Endothelial cell of umbilical vein (primary cell): ENCODE data around the gene PHF2. TPM values are rescaled to one million over a fixed set of nuclear protein-coding genes. Genes with fewer than 3 reads are reported as not detected.

Experiments
- BruUV-seq: library from RNA; stranded (reverse); fragments of 400-500 nt; replicated peaks from 2 replicates; lab custom pipeline; 2021; lab: Mats Ljungman, UMichigan
- CTCF ChIA-PET: fragments of 300-600, 350-600 bp; sonication (Branson Sonifier 250); formaldehyde crosslinking; loops from one replicate; lab custom pipeline; 2021; ENCODE audit warnings: antibody characterized with exemption, inconsistent platforms; lab: Charles Lee
- POLR2A ChIA-PET: fragments of 300-600, 350-600 bp; sonication (Branson Sonifier 250); formaldehyde crosslinking; loops from one replicate; lab custom pipeline; 2021; ENCODE audit warnings: antibody characterized with exemption, inconsistent platforms; lab: Charles Lee
- DNase-seq: peaks from one replicate; pipeline ENCODE4 v3.0.0-alpha.2; 2011; ENCODE audit warnings: low read depth, low spot score
- FAIRE-seq: peaks from 2 replicates; lab custom pipeline; 2011; peaks lifted over from hg19 to GRCh38; lab: Jason Lieb, UNC
- H2AFZ ChIP-seq: 2 replicates; pipeline ENCODE4 v1.6.0; 2012; ENCODE audit warnings: low read depth, low read length, control low read depth, inconsistent platforms
- H3K27ac ChIP-seq: 2 replicates; pipeline ENCODE4 v1.5.1; 2011; ENCODE audit warnings: low read depth, mild to moderate bottlenecking, control low read depth, low read length, moderate library complexity; ENCODE audit not compliant: insufficient read depth
- H3K27me3 ChIP-seq, 2 experiments: 2 replicates each; pipeline versions ENCODE4 v1.6.0 to v1.6.1; 2011; ENCODE audit warnings: low read length in 2 of 2, mixed read lengths in 1 of 2; ENCODE audit not compliant: control insufficient read depth in 2 of 2, insufficient read depth in 2 of 2
- H3K36me3 ChIP-seq, 2 experiments: 2 replicates in 1 of 2; 3 replicates in 1 of 2; pipeline ENCODE4 v1.5.1; 2011; ENCODE audit warnings: low read length in 2 of 2, mild to moderate bottlenecking in 1 of 2, moderate library complexity in 1 of 2; ENCODE audit not compliant: control insufficient read depth in 2 of 2, insufficient read depth in 2 of 2; ENCODE audit errors: extremely low read depth in 1 of 2
- H3K4me1 ChIP-seq: 3 replicates; pipeline ENCODE4 v1.5.1; 2011; ENCODE audit warnings: mild to moderate bottlenecking, low read length; ENCODE audit not compliant: control insufficient read depth, insufficient read depth; ENCODE audit errors: extremely low read depth
- H3K4me2 ChIP-seq: 2 replicates; pipeline ENCODE4 v1.6.1; 2011; ENCODE audit warnings: low read length, control low read depth, mixed read lengths; ENCODE audit not compliant: insufficient read depth
- H3K4me3 ChIP-seq, 3 experiments: fragments of 200-600 bp in 1 of 3; sonication (generic), shearing (Covaris generic) in 1 of 3; replicated peaks in 1 of 3; 2 replicates each; pipeline ENCODE4 v1.5.1; 2011 to 2016; ENCODE audit warnings: control low read depth in 3 of 3, low read length in 3 of 3, mild to moderate bottlenecking in 2 of 3, inconsistent platforms in 1 of 3, low read depth in 1 of 3, moderate library complexity in 1 of 3; ENCODE audit not compliant: insufficient read depth in 1 of 3
- H3K79me2 ChIP-seq: 2 replicates; pipeline ENCODE4 v1.6.0; 2012; ENCODE audit warnings: low read length, inconsistent platforms; ENCODE audit not compliant: control insufficient read depth, insufficient read depth
- H3K9ac ChIP-seq: replicated peaks from 2 replicates; pipeline ENCODE3; 2011; ENCODE audit warnings: low read length, control low read depth; ENCODE audit not compliant: insufficient read depth; ENCODE audit errors: extremely low read depth
- H3K9me1 ChIP-seq: replicated peaks from 3 replicates; pipeline ENCODE4 v1.6.0; 2011; ENCODE audit warnings: mild to moderate bottlenecking, low read length; ENCODE audit not compliant: control insufficient read depth, insufficient read depth; ENCODE audit errors: extremely low read depth
- H3K9me3 ChIP-seq: replicated peaks from 2 replicates; pipeline ENCODE4 v1.5.1; 2012; ENCODE audit warnings: low read length, inconsistent platforms; ENCODE audit not compliant: control insufficient read depth, insufficient read depth
- H4K20me1 ChIP-seq: replicated peaks from 2 replicates; pipeline ENCODE3; 2011; ENCODE audit warnings: mild to moderate bottlenecking, low read length; ENCODE audit not compliant: control insufficient read depth, insufficient read depth; ENCODE audit errors: extremely low read depth
- EZH2 ChIP-seq: IDR thresholded peaks from 2 replicates; pipeline ENCODE4 v1.6.1; 2012; ENCODE audit warnings: borderline replicate concordance, low read depth, mild to moderate bottlenecking, moderate library complexity, low read length, inconsistent platforms; ENCODE audit not compliant: severe bottlenecking
- FOS ChIP-seq: IDR thresholded peaks from 2 replicates; pipeline ENCODE4 v1.6.1; 2011; ENCODE audit warnings: mild to moderate bottlenecking, low read length, moderate library complexity, borderline replicate concordance; ENCODE audit not compliant: insufficient read depth
- GATA2 ChIP-seq: IDR thresholded peaks from 2 replicates; pipeline ENCODE4 v1.7.0; 2011; ENCODE audit warnings: low read depth, mild to moderate bottlenecking, moderate library complexity, mixed read lengths, low read length; ENCODE audit not compliant: insufficient read length, insufficient read depth
- JUN ChIP-seq: IDR thresholded peaks from 2 replicates; pipeline ENCODE4 v1.6.1; 2011; ENCODE audit warnings: borderline replicate concordance, low read depth; ENCODE audit not compliant: insufficient read length, insufficient read depth
- MYC ChIP-seq: IDR thresholded peaks from one replicate; pipeline ENCODE4 v1.6.1; 2011; ENCODE audit warnings: mild to moderate bottlenecking, low read depth, low read length
- POLR2A ChIP-seq: IDR thresholded peaks from 2 replicates; pipeline ENCODE4 v1.6.1; 2012; ENCODE audit warnings: low read depth, mild to moderate bottlenecking, control low read depth, low read length
- POLR2AphosphoS5 ChIP-seq: IDR thresholded peaks from 2 replicates; pipeline ENCODE4 v1.6.1; 2012; ENCODE audit warnings: low read depth, mild to moderate bottlenecking, control low read depth, low read length, moderate library complexity; ENCODE audit not compliant: insufficient read depth
- dilution Hi-C: fragments of 300-500 bp; cut with MboI; formaldehyde crosslinking; loops from one replicate; pipeline ENCODE4 v1.15.0; 2019; ENCODE audit warnings: low sequenced_read_pairs; ENCODE audit not compliant: extremely low pct_ligation_motif_present
- intact Hi-C: fragments of 100-400 bp; cut with micrococcal nuclease; formaldehyde crosslinking; loops from one replicate; pipeline ENCODE4 v1.10.0; 2022
- polyA plus RNA-seq, 4 experiments: library from polyadenylated mRNA; depleted of rRNA in 3 of 4; stranded (reverse) in 3 of 4; unstranded in 1 of 4; fragments of >200 nt; gene quantifications; 2 replicates each; pipeline versions ENCODE4 v1.2.1 to v1.2.3, GENCODE V29; 2011 to 2012; ENCODE audit warnings: missing spikeins in 1 of 4
- total RNA-seq: library from RNA; stranded (reverse); gene quantifications from 2 replicates; pipeline ENCODE4 v1.2.3, GENCODE V29; 2021
- TF ChIP-seq, protein P1 (sequence below): IDR thresholded peaks from 2 replicates; pipeline ENCODE4 v1.6.1; 2011; ENCODE audit not compliant: insufficient read depth, insufficient read length
- TF ChIP-seq, protein P2 (sequence below), 2 donors: IDR thresholded peaks; 1 replicate in 1 of 2; 2 replicates in 1 of 2; pipeline ENCODE4 v1.5.1; 2011; ENCODE audit warnings: low read length in 2 of 2, mild to moderate bottlenecking in 2 of 2, moderate library complexity in 2 of 2, control low read depth in 1 of 2, inconsistent platforms in 1 of 2, low read depth in 1 of 2; ENCODE audit not compliant: insufficient read depth in 1 of 2; ENCODE audit errors: extremely low read depth in 1 of 2

PHF2 gene
- total and polyA plus RNA-seq, 2 donors (not counting 3 experiments of a cell fraction or from before 2014, with no cell fraction given): 9.8 to 22.5 TPM

DNA sequence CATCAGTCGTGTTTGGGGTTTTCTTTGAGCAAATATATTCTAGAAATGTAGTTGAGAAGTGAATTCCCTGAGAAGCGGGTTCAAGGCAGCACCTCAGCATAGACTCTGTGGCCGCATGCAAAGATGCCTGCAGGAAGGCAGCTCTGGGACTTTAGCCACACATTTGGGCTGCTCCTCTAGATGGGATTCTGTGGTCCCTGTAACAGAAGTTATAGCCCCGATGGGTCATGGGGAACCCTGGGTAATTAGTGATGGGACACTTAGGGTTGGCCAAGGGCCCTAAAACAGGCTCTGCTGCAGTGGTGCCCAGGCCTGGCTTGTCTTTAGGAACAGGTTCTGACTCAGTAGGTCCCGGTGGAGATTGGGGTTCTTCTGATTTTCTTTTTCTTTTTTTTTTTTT, 36.8 kb downstream of the PHF2 start:
- Histone ChIP-seq H3K9ac (no peak overlapping the region), H3K4me2 (no peak overlapping the region), H3K27me3 (no peaks in the 10 kb centered on the region), H3K36me3 (peaks cover 0 to 1% of the 10 kb centered on the region in 2 experiments), H3K4me3 (no peak overlapping the region), H3K79me2 (peaks cover 27% of the 10 kb centered on the region), H3K27ac (no peak overlapping the region), H4K20me1 (no peaks in the 10 kb centered on the region), H3K4me1 (peaks cover 5% of the 10 kb centered on the region), H3K9me1 (no peaks in the 10 kb centered on the region), H3K9me3 (no peaks in the 10 kb centered on the region), H2AFZ (no peak overlapping the region)
- DNase-seq: no peak
- BruUV-seq: no TSS peak
- intact Hi-C loops: no loop called here
- CTCF ChIA-PET: no interaction called here
- dilution Hi-C loops: no loop called here
- POLR2A ChIA-PET: no interaction called here
- TF ChIP-seq POLR2A: no peak
- TF ChIP-seq FOS: no peak
- TF ChIP-seq, protein P1, sequence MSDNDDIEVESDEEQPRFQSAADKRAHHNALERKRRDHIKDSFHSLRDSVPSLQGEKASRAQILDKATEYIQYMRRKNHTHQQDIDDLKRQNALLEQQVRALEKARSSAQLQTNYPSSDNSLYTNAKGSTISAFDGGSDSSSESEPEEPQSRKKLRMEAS: no peak
- TF ChIP-seq JUN: no peak
- TF ChIP-seq, protein P2, sequence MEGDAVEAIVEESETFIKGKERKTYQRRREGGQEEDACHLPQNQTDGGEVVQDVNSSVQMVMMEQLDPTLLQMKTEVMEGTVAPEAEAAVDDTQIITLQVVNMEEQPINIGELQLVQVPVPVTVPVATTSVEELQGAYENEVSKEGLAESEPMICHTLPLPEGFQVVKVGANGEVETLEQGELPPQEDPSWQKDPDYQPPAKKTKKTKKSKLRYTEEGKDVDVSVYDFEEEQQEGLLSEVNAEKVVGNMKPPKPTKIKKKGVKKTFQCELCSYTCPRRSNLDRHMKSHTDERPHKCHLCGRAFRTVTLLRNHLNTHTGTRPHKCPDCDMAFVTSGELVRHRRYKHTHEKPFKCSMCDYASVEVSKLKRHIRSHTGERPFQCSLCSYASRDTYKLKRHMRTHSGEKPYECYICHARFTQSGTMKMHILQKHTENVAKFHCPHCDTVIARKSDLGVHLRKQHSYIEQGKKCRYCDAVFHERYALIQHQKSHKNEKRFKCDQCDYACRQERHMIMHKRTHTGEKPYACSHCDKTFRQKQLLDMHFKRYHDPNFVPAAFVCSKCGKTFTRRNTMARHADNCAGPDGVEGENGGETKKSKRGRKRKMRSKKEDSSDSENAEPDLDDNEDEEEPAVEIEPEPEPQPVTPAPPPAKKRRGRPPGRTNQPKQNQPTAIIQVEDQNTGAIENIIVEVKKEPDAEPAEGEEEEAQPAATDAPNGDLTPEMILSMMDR (IDR thresholded peaks at IDR 0.05; ENCODE audit: extremely low read depth in 1 of 2, insufficient read depth in 1 of 2, low read depth in 1 of 2, low read length in 2 of 2): no peak
- TF ChIP-seq GATA2: no peak
- no peak for TF ChIP-seq POLR2AphosphoS5
- TF ChIP-seq EZH2: no peak
- no peak for TF ChIP-seq MYC
- no peak for FAIRE-seq
